ENCODE data around the gene PTPN12.

GRCh38 chr7:77684030-77684429 lies 146.9 kb downstream of the PTPN12 start:
- no peak for TF ChIP-seq CTCF (conservative IDR thresholded peaks at IDR 0.05)
- no peak for TF ChIP-seq EZH2 (IDR thresholded peaks at IDR 0.05; ENCODE audit: low read depth)

Data from PC-9 (cell line).